Pulmonary artery endothelial cell (primary cell): ENCODE results near the gene ESYT1. TPM values are rescaled to one million over a fixed set of nuclear protein-coding genes. Genes with fewer than 3 reads are reported as not detected.
A peak's percentile ranks its signal among the peaks of the same experiment; 100 is the strongest.

Experiments
- DNase-seq: peaks from one replicate; pipeline ENCODE4 v3.0.0-alpha.2; 2011; ENCODE audit warnings: low read depth, low spot score
- total RNA-seq: library from RNA; depleted of rRNA; stranded (reverse); fragments of >200 nt; gene quantifications from 2 replicates; pipeline ENCODE4 v1.2.3, GENCODE V29; 2014

Gene ESYT1, protein sequence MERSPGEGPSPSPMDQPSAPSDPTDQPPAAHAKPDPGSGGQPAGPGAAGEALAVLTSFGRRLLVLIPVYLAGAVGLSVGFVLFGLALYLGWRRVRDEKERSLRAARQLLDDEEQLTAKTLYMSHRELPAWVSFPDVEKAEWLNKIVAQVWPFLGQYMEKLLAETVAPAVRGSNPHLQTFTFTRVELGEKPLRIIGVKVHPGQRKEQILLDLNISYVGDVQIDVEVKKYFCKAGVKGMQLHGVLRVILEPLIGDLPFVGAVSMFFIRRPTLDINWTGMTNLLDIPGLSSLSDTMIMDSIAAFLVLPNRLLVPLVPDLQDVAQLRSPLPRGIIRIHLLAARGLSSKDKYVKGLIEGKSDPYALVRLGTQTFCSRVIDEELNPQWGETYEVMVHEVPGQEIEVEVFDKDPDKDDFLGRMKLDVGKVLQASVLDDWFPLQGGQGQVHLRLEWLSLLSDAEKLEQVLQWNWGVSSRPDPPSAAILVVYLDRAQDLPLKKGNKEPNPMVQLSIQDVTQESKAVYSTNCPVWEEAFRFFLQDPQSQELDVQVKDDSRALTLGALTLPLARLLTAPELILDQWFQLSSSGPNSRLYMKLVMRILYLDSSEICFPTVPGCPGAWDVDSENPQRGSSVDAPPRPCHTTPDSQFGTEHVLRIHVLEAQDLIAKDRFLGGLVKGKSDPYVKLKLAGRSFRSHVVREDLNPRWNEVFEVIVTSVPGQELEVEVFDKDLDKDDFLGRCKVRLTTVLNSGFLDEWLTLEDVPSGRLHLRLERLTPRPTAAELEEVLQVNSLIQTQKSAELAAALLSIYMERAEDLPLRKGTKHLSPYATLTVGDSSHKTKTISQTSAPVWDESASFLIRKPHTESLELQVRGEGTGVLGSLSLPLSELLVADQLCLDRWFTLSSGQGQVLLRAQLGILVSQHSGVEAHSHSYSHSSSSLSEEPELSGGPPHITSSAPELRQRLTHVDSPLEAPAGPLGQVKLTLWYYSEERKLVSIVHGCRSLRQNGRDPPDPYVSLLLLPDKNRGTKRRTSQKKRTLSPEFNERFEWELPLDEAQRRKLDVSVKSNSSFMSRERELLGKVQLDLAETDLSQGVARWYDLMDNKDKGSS
- total RNA-seq: 313 and 330 TPM in 2 replicates

- DNase-seq: peak; percentile 99
Observed at GRCh38 chr12:56127888-56128669, at the start of gene ESYT1. TSS of gene ESYT1 (plus strand) at chr12:56128267. CDS start at chr12:56128320, 53 bp downstream.

DNA sequence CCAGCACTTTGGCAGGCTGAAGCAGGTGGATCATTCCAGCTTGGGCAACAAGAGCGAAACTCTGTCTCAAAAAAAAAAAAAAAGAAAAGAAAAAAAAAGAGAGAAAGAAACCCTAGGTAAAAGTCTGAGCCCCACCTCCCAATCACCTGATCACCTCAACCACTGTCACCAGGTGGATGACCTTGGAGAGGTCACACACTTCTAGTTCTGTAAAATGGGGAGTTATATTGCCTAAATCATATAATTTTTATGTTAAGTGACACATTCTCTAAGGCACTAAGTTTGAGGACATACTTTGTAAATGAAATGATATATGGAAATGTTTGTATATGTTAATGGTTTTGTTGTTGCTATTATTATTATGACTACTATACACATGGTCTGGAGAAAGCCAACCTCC lies 49.6 kb upstream of the ESYT1 start:
- no peak for DNase-seq

GRCh38 chr12:56078931-56079722 lies 48.9 kb upstream of the ESYT1 start:
- peak; percentile 66 for DNase-seq

DNA sequence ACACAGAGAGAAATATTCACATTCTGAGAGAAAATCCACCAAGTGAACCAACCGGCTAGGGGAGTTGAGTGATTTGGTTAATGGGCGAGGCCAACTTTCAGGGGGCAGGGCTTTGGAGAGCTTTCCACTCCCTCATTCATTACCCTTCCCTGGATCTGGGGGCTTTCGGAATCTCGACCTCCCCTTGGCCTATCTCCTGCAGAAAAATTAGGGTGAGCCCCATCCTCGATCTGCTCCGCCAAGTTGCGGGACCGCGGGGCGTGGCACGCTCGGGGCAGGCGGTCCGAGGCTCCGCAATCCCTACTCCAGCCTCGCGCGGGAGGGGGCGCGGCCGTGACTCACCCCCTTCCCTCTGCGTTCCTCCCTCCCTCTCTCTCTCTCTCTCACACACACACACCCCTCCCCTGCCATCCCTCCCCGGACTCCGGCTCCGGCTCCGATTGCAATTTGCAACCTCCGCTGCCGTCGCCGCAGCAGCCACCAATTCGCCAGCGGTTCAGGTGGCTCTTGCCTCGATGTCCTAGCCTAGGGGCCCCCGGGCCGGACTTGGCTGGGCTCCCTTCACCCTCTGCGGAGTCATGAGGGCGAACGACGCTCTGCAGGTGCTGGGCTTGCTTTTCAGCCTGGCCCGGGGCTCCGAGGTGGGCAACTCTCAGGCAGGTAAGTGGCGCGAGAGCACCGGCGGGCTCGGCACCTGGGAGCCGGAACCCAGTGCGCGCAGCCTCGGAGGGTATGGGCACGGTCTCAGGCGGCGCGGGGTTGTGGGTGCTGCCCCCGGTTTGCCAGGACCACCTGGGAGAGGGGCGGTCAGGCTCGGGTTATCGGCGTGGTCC lies 48.1 kb upstream of the ESYT1 start, which contains the start of gene ERBB3:
TSS of gene ERBB3 (plus strand) at position 443 of the 833 bp plus-strand sequence. CDS start at position 579, 136 bp downstream.
- peak; percentile 29 for DNase-seq

DNA sequence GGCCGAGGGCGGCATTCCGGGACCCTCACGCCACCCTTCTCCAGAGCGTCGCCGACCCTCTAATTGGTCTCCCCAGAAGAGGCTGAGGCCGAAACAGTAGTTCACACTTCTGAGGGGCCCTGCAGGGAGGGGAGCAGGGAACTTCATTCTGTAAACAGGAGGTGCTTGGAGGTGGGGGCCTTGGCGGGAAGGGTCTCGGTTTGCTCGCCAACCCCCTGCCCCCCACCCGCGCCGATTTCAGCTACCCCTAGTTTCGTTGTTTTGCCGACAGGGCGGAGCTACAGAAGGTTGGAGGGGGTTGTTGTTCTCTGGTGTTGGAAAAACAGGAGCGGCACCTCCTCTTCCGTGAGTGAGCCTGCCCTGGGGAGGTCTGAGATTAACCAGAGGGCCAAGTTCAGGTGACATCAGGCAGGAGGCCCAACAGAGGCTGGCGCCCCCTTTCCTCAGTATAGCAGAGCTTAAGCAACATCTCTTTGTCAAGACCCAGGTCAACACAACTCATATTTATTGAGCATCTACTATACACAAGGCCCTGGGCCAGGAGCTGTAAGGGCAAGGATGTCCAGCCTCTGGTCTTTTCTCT lies 47.4 kb upstream of the ESYT1 start:
- no peak for DNase-seq

- DNase-seq: no peak
Observed at GRCh38 chr12:56081393-56082347, 46.4 kb upstream of the ESYT1 start.

DNA sequence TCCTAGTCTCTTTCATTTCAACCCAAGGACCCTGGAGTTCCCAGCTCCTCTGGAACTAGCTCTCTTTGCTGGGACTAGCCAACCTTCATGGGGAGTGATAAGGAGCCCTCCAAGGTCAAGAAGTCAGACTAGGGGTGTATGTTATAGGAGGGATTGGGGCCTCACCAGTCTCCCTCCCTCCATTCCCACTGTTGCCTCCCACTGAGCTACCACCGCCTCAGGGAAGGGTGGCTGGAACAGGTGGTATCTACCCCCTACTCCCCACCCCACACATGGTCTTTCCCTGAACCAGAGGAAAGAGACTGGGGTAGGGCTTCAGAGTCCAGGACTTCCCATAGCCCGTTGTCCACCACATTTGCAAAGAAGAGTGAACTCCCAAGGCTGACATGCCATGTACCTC lies 45.7 kb upstream of the ESYT1 start:
- no peak for DNase-seq

DNA sequence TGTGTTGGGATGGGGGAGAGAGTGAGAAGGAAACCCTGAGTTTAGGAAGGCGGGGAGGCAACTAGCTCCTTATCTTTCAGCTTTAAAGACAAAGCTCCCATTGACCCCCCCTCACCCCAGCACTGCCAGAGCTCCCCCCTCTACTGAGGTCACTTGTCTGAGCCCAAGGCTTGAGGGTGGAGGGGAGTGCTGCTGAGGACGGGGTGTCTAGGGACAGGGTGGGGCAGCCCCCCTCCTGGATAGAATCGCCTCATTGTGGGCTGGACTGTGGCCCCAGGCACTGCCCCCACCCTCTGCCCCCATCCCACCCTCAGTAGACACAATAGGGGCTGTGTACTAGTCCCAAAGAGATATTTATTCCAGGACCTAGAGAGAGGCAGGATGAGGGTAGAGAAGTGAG lies 45.1 kb upstream of the ESYT1 start:
- no peak for DNase-seq

GRCh38 chr12:56084958-56085543 lies 43.0 kb upstream of the ESYT1 start:
- DNase-seq: no peak

- no peak for DNase-seq
Observed at GRCh38 chr12:56086096-56086495, 42.0 kb upstream of the ESYT1 start.

DNA sequence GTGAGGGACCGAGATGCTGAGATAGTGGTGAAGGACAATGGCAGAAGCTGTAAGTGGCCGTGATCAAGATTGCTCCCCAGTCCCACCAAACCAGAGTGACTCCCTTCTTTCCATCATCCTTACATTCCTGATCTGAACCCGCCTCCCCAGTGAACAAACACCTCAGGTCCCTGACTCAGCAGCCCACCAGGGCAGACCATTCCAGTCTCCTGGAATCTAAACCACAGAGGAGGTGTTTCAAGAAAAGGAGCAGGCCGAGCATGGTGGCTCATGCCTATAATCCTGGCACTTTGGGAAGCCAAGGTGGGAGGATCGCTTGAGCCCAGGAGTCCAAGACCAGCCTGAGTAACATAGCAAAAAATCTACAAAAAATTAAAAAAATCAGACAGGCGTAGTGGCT lies 41.5 kb upstream of the ESYT1 start:
- DNase-seq: no peak

- no peak for DNase-seq
Observed at GRCh38 chr12:56087220-56087619, 40.8 kb upstream of the ESYT1 start.

DNA sequence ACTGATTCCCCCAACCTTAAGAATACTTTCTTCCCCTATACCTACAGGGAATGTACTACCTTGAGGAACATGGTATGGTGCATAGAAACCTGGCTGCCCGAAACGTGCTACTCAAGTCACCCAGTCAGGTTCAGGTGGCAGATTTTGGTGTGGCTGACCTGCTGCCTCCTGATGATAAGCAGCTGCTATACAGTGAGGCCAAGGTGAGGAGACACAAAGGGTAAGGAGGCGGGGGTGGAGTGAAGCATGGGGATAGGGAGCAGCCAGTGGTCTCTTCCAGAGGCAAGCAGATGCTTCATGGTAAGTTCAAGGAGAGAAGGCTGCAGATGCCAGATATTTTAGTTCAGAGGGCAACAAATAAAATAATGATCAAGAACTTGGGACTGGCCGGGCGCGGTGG lies 30.3 kb upstream of the ESYT1 start:
- no peak for DNase-seq

GRCh38 chr12:56098592-56098991 lies 29.5 kb upstream of the ESYT1 start:
- DNase-seq: no peak

- no peak for DNase-seq
Observed at GRCh38 chr12:56099787-56100186, 28.3 kb upstream of the ESYT1 start.

- no peak for DNase-seq
Observed at GRCh38 chr12:56101045-56101444, 27.0 kb upstream of the ESYT1 start.

- DNase-seq: no peak
Observed at GRCh38 chr12:56102683-56103065, 25.4 kb upstream of the ESYT1 start.
